A673 (cell line): ENCODE results near the gene CPEB4.

Experiments
- CTCF ChIP-seq: fragments of 300-800, 200-600 bp; sonication (generic); conservative IDR thresholded peaks from 2 replicates; pipeline ENCODE4 v1.5.1; 2017; ENCODE audit warnings: low read depth, mild to moderate bottlenecking, antibody characterized with exemption, low read length, moderate library complexity, mixed read lengths
- EZH2 ChIP-seq: fragments of 200-600 bp; sonication (generic); IDR thresholded peaks from 2 replicates; pipeline ENCODE4 v1.6.1; 2017; ENCODE audit warnings: borderline replicate concordance, low read depth, mild to moderate bottlenecking, mixed read lengths, antibody characterized with exemption, low read length; ENCODE audit not compliant: poor library complexity, severe bottlenecking

GRCh38 chr5:173935396-173935795 lies 47.2 kb downstream of the CPEB4 start:
- no peak for TF ChIP-seq CTCF
- TF ChIP-seq EZH2, result no peak
